Nephron (organoid): ENCODE results near the gene RBBP5.

Source experiments
- H3K27ac Mint-ChIP-seq, 3 experiments: 2 replicates each; pipeline ENCODE4 v1.8.0; 2020; ENCODE audit warnings: mixed read lengths in 3 of 3, mild to moderate bottlenecking in 2 of 3, moderate library complexity in 1 of 3
- H3K27me3 Mint-ChIP-seq: 2 replicates; pipeline ENCODE4 v1.8.0; 2021; ENCODE audit warnings: low read depth, mild to moderate bottlenecking, moderate library complexity, mixed read lengths
- H3K36me3 Mint-ChIP-seq: 2 replicates; pipeline ENCODE4 v1.8.0; 2020; ENCODE audit warnings: low read depth, mixed read lengths
- H3K4me1 Mint-ChIP-seq: 2 replicates; pipeline ENCODE4 v1.8.0; 2020; ENCODE audit warnings: mixed read lengths
- H3K4me3 Mint-ChIP-seq, 3 experiments: 2 replicates each; pipeline ENCODE4 v1.8.0; 2020; ENCODE audit warnings: mild to moderate bottlenecking in 3 of 3, mixed read lengths in 3 of 3, moderate library complexity in 2 of 3
- H3K9me3 Mint-ChIP-seq: 2 replicates; pipeline ENCODE4 v1.8.0; 2020; ENCODE audit warnings: mixed read lengths
- CTCF ChIP-seq, 3 experiments: fragments of 200-600 bp; sonication (generic); IDR thresholded peaks; one replicate each; pipeline ENCODE4 v1.5.0; 2021; ENCODE audit warnings: antibody characterized with exemption in 3 of 3; ENCODE audit not compliant: unreplicated experiment in 3 of 3

Gene RBBP5

DNA sequence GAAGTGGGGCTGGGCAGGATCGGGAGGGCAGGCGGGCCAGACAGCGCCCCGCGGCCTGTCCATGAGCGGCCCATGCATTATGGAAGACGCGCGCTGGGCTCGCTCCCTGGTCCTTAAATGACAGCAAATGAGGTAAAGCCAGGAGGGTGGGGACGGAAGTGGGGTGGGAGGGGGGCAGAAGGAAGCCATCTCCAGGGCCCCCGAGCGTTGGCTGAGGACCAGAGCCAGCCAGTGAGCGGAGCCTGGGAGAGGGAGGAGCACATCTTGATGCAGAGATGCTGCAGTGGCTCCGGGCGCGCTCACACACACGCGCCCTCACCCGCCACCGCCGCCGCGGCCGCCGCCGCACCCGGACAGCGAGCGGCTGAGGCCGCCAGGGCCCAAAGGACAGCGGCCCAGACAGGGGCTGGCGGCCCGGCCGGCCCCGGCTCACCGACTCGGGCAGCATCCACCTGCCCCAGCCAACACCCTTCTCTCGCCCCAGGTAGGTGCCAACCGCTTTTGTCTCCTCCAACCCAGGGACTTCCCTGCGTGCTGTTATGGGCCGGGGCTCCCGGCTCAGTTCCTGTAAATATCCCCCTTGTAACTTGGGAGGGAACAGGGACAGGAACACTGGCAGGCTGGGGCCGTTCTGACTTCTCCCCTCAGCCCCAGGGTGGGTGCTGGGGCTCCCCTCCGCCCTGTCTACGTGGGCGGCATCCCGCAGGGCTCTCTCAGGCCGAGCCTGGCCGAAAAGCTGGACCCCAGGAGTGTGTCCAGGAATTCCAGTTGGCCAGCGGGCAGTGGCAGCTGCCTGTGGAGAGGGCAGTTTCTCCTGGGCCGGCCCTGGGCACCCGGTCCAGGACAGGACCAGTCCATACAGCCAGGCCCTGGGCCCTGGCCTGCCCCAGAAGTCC lies 78.6 kb downstream of the RBBP5 start, which contains the start of gene CNTN2:
Gene CNTN2, plus strand, starts transcription at position 302 of the 896 bp plus-strand sequence. CDS start 9,974 bp downstream, outside the sequence.
- no peak within 1 kb of the TSS for H3K27ac Mint-ChIP-seq
- H3K4me1 Mint-ChIP-seq = peaks cover 28% of the 10 kb centered on the region
- H3K27me3 Mint-ChIP-seq = peaks cover 93% of the 10 kb centered on the region
- TF ChIP-seq CTCF (IDR thresholded peaks at IDR 0.05; ENCODE audit: unreplicated experiment in 3 of 3) = no peak
- H3K9me3 Mint-ChIP-seq = no peaks in the 10 kb centered on the region
- no peaks in the 10 kb centered on the region for H3K36me3 Mint-ChIP-seq
- peak within 1 kb of the TSS in 1 of 3 experiments; percentile 15 for H3K4me3 Mint-ChIP-seq

DNA sequence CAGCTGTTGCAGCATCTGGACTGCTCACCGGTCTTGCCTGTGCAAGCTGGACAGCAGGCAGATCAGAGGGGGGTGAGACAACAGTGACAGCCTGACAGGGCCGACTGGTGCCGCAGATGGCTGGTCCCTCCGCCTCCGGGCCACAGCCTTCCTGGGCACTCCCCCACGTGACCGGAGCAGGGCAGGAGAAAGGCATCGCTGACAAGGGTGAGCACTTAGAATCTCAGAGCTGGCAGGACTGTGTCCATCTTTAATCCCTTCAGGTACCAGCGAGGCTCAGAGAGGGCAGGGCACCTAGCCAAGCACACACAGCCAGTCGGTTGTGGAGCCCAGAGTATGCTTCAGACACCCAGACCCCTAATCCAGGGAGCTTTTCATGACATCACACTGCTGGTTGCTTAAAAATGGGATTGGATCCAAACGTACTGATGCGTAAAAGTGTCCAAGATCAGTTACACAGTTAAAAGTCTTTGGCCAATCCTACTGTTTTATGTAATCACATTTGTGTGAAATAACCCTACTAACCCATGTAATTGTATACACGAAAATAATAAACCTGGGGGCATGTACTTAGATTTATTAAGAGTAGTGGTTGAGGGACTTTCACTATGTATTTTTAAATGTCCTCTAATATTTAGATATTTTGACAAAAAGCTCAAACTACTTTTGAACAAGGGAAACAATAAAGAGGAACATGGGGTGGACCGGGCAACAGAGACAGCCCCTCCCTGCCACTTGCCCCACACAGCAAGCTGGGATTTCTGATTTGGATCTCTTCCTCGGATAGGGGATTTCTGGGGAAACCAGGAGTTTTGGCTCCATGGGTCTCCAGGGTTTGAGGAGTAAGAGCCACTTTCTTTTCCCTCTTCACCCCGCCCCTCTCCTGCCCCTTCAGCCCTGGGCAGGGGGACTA lies 79.5 kb downstream of the RBBP5 start:
- Mint-ChIP-seq H3K9me3 (no peaks in the 10 kb centered on the region), H3K4me3 (peak overlapping the region in 1 of 3 experiments; percentile 15), H3K36me3 (no peaks in the 10 kb centered on the region), H3K27me3 (peaks cover 90% of the 10 kb centered on the region), H3K4me1 (peaks cover 28% of the 10 kb centered on the region), H3K27ac (peak overlapping the region in 1 of 3 experiments; percentile 43)
- no peak for TF ChIP-seq CTCF (IDR thresholded peaks at IDR 0.05; ENCODE audit: unreplicated experiment in 3 of 3)

DNA sequence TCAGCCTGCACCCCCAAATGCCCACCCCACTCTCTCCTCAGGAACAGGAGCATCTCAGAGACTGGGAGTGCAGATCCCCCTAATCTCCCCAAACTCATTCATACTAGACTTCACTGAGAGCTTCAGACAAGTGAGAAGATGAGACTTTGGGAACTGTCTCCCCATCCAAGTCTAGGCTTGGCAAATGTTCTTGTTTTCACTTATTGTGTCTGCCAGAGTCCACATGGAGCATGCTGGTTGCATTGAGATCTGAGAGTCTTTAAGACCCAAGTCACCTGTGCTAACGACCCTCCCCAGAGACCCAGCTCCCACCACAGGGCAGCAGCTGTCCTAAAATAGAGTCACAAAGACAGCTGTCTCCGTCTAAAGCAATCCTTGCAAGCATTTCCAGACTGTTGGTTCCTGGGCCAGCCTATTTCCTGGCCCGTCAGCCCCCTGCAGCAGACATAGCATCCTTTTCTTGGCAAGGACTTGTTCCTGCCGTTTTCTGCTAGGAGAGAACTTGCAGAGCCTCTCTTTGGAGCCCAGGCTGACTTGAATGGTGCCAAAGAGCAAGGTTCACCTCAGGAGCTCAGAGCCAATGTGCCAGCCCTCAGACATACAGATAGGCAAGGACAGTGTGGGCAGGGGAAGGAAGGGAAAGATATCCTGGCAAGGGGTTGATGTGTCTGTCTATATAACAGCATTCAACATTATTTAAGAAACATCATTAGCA lies 80.6 kb downstream of the RBBP5 start:
- H3K27me3 Mint-ChIP-seq = peaks cover 79% of the 10 kb centered on the region
- no peaks in the 10 kb centered on the region for H3K36me3 Mint-ChIP-seq

DNA sequence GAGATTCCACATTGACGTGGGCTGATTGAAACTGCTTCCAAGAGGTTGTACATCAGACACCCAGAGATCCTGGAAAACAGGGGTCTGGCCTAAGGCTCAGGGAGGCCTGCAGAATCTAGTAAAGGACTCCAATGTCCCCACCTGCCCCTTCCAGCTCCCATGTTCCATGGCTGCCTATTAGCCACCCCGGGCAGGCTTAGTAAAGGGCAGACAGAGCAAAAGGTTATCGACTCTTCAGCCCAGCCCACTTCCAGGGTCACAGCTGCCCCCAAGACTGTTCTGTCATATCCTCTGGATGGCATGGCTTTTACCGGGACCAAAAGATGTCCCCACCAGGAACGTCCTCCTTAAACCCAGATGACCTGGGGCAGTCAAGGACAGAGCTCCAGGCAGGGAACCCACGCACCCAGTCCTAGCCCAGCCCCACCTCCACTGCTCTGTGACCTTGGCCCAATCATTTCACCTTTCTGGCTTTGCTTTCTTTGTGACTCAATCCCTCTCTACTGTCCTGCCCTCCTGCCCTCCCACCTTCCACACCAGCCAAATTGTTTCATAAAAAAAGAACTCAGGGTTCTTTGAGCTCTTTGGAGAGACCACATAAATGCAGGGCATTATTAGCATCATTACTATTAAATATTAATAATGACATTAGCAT lies 83.5 kb downstream of the RBBP5 start:
- Mint-ChIP-seq H3K4me1 (peaks cover 29% of the 10 kb centered on the region), H3K27me3 (peaks cover 57% of the 10 kb centered on the region), H3K9me3 (no peaks in the 10 kb centered on the region), H3K27ac (no peak overlapping the region), H3K4me3 (no peak overlapping the region), H3K36me3 (no peaks in the 10 kb centered on the region)
- no peak for TF ChIP-seq CTCF (IDR thresholded peaks at IDR 0.05; ENCODE audit: unreplicated experiment in 3 of 3)

More for the DNA sequence above, 80.6 kb downstream of the RBBP5 start:
- H3K27ac Mint-ChIP-seq = peak overlapping the region in 2 of 3 experiments; percentile 20 to 43
- peaks cover 28% of the 10 kb centered on the region for H3K4me1 Mint-ChIP-seq
- H3K9me3 Mint-ChIP-seq = no peaks in the 10 kb centered on the region
- TF ChIP-seq CTCF (IDR thresholded peaks at IDR 0.05; ENCODE audit: unreplicated experiment in 3 of 3) = no peak
- peak overlapping the region in 1 of 3 experiments; percentile 13 for H3K4me3 Mint-ChIP-seq

DNA sequence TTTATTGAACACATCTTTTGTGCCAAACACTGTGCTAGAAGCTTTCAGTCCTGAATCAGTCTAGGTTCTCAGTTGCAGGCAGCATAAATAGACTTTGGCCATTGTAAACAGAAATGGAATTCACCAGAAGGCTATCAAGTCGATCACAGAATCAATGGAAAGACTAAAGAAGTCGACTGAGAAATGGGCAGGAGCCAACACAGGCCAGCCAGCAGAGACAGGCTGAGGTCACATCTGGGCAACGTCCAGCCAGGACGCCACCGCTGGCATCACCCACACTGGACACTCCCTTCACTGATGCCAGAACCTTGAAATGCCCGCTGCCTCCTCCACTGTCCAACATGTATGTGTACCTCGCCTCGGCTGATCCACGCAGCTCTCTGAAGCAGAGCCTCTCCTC lies 84.2 kb downstream of the RBBP5 start:
- Mint-ChIP-seq H3K27ac (no peak overlapping the region), H3K27me3 (peaks cover 58% of the 10 kb centered on the region)

More for the DNA sequence above, 84.2 kb downstream of the RBBP5 start:
- no peak overlapping the region for H3K4me3 Mint-ChIP-seq
- no peaks in the 10 kb centered on the region for H3K36me3 Mint-ChIP-seq
- H3K9me3 Mint-ChIP-seq = no peaks in the 10 kb centered on the region
- peaks cover 35% of the 10 kb centered on the region for H3K4me1 Mint-ChIP-seq
- no peak for TF ChIP-seq CTCF (IDR thresholded peaks at IDR 0.05; ENCODE audit: unreplicated experiment in 3 of 3)
